OCI-LY1 (cell line): ENCODE results near the gene CSNK1A1.

Experiments used
- H2AFZ ChIP-seq: fragments of 200-600 bp; sonication (generic), shearing (Covaris generic); 2 replicates; pipeline ENCODE4 v1.6.0; 2014; ENCODE audit warnings: antibody characterized with exemption, mild to moderate bottlenecking, low read length
- H3F3A ChIP-seq: fragments of 200-600 bp; sonication (generic), shearing (Covaris generic); 2 replicates; pipeline ENCODE4 v1.6.0; 2014; ENCODE audit warnings: mild to moderate bottlenecking, antibody characterized with exemption, low read length, moderate library complexity; ENCODE audit not compliant: insufficient read depth
- H3K27ac ChIP-seq: fragments of 200-600 bp; sonication (generic); 2 replicates; pipeline ENCODE4 v1.5.1; 2014; ENCODE audit warnings: low read length, mixed run types, mild to moderate bottlenecking, low read depth; ENCODE audit not compliant: poor library complexity, severe bottlenecking
- H3K27me3 ChIP-seq: fragments of 200-600 bp; sonication (generic); 2 replicates; pipeline ENCODE4 v1.6.0; 2014; ENCODE audit warnings: antibody characterized with exemption, mild to moderate bottlenecking, low read length, moderate library complexity; ENCODE audit not compliant: insufficient read depth
- H3K36me3 ChIP-seq: fragments of 200-600 bp; sonication (generic); 2 replicates; pipeline ENCODE4 v1.6.1; 2014; ENCODE audit warnings: mild to moderate bottlenecking, antibody characterized with exemption, low read length, moderate library complexity, mixed read lengths; ENCODE audit not compliant: insufficient read depth
- H3K4me1 ChIP-seq: fragments of 200-600 bp; sonication (generic); 2 replicates; pipeline ENCODE4 v1.5.1; 2014; ENCODE audit warnings: mild to moderate bottlenecking, low read length, moderate library complexity; ENCODE audit not compliant: insufficient read depth, severe bottlenecking
- H3K4me2 ChIP-seq: fragments of 200-600 bp; sonication (generic), shearing (Covaris generic); 2 replicates; pipeline ENCODE4 v1.6.1; 2014; ENCODE audit warnings: low read length
- H3K4me3 ChIP-seq: fragments of 200-600 bp; sonication (generic); 2 replicates; pipeline ENCODE4 v1.5.1; 2014; ENCODE audit warnings: low read length, low read depth, mild to moderate bottlenecking, mixed read lengths; ENCODE audit not compliant: poor library complexity, severe bottlenecking
- H3K79me2 ChIP-seq: fragments of 200-600 bp; shearing (Covaris generic); 2 replicates; pipeline ENCODE4 v1.6.1; 2016; ENCODE audit warnings: mixed run types, low read length, mixed read lengths; ENCODE audit not compliant: insufficient read depth
- H3K9ac ChIP-seq: fragments of 200-600 bp; sonication (generic), shearing (Covaris generic); 2 replicates; pipeline ENCODE4 v1.6.1; 2014; ENCODE audit warnings: mild to moderate bottlenecking, low read length, mixed read lengths
- H3K9me2 ChIP-seq: fragments of 200-600 bp; sonication (generic), shearing (Covaris generic); 2 replicates; pipeline ENCODE4 v1.6.1; 2014; ENCODE audit warnings: low read depth, mild to moderate bottlenecking, low read length, mixed read lengths
- H3K9me3 ChIP-seq: fragments of 200-600 bp; shearing (Covaris generic); 2 replicates; pipeline ENCODE4 v1.6.1; 2014; ENCODE audit warnings: low read length, mixed read lengths
- H4K20me1 ChIP-seq: fragments of 200-600 bp; sonication (generic), shearing (Covaris generic); 2 replicates; pipeline ENCODE4 v1.6.0; 2016; ENCODE audit warnings: mild to moderate bottlenecking, low read length; ENCODE audit not compliant: insufficient read depth
- CTCF ChIP-seq: fragments of 200-600 bp; sonication (generic), shearing (Covaris generic); IDR thresholded peaks from 2 replicates; pipeline ENCODE4 v1.5.1; 2017; ENCODE audit warnings: mild to moderate bottlenecking, antibody characterized with exemption, low read length, moderate library complexity, mixed read lengths
- EZH2 ChIP-seq: fragments of 200-600 bp; sonication (generic), shearing (Covaris generic); IDR thresholded peaks from 2 replicates; pipeline ENCODE4 v1.8.0; 2017; ENCODE audit warnings: borderline replicate concordance, mixed run types, mild to moderate bottlenecking, antibody characterized with exemption, low read length, moderate library complexity, mixed read lengths

Gene CSNK1A1

GRCh38 chr5:149561848-149562247, 10.6 kb upstream of the CSNK1A1 start:
- Histone ChIP-seq H4K20me1 (no peaks in the 10 kb centered on the region), H3K4me1 (no peaks in the 10 kb centered on the region), H3K36me3 (no peaks in the 10 kb centered on the region), H3K79me2 (no peaks in the 10 kb centered on the region), H3K9me2 (no peaks in the 10 kb centered on the region), H3K4me3 (no peak overlapping the region), H3K4me2 (no peak overlapping the region), H3K27ac (no peak overlapping the region), H3K9me3 (no peaks in the 10 kb centered on the region), H3F3A (no peaks in the 10 kb centered on the region), H3K27me3 (no peaks in the 10 kb centered on the region), H2AFZ (no peak overlapping the region), H3K9ac (no peak overlapping the region)
- TF ChIP-seq EZH2 (no peak), CTCF (no peak)

- Histone ChIP-seq H3F3A (no peaks in the 10 kb centered on the region), H3K4me3 (no peak overlapping the region), H3K4me2 (no peak overlapping the region), H3K4me1 (no peaks in the 10 kb centered on the region), H3K27me3 (no peaks in the 10 kb centered on the region), H3K79me2 (no peaks in the 10 kb centered on the region), H3K9me3 (no peaks in the 10 kb centered on the region), H3K36me3 (no peaks in the 10 kb centered on the region), H2AFZ (no peak overlapping the region), H3K9me2 (no peaks in the 10 kb centered on the region), H3K27ac (no peak overlapping the region), H4K20me1 (no peaks in the 10 kb centered on the region), H3K9ac (no peak overlapping the region)
- no peak for TF ChIP-seq CTCF
- TF ChIP-seq EZH2 = no peak
Observed at GRCh38 chr5:149559706-149560105, 8.5 kb upstream of the CSNK1A1 start.

GRCh38 chr5:149552553-149553160, 1.4 kb upstream of the CSNK1A1 start:
- Histone ChIP-seq H3K27ac (no peak overlapping the region), H3K27me3 (no peaks in the 10 kb centered on the region), H3K36me3 (peaks cover 33% of the 10 kb centered on the region), H2AFZ (no peak overlapping the region), H3K4me3 (no peak overlapping the region), H3F3A (no peaks in the 10 kb centered on the region), H3K9ac (no peak overlapping the region), H3K79me2 (peaks cover 33% of the 10 kb centered on the region), H3K9me3 (no peaks in the 10 kb centered on the region), H3K9me2 (no peaks in the 10 kb centered on the region), H4K20me1 (no peaks in the 10 kb centered on the region), H3K4me1 (peaks cover 25% of the 10 kb centered on the region), H3K4me2 (no peak overlapping the region)
- no peak for TF ChIP-seq CTCF
- no peak for TF ChIP-seq EZH2
